ENCODE measurements around the gene CD93. TPM values are rescaled to one million over a fixed set of nuclear protein-coding genes. Genes with fewer than 3 reads are reported as not detected.

The CD93 gene
- total RNA-seq, result 4.3 and 5.0 TPM in 2 replicates

GRCh38 chr20:23086056-23086566 is at the start of gene CD93:
Gene CD93 (minus strand): TSS chr20:23086324. CDS start chr20:23086192, 132 bp downstream.
- intact Hi-C loops (cut with micrococcal nuclease), result no loop called here

DNA sequence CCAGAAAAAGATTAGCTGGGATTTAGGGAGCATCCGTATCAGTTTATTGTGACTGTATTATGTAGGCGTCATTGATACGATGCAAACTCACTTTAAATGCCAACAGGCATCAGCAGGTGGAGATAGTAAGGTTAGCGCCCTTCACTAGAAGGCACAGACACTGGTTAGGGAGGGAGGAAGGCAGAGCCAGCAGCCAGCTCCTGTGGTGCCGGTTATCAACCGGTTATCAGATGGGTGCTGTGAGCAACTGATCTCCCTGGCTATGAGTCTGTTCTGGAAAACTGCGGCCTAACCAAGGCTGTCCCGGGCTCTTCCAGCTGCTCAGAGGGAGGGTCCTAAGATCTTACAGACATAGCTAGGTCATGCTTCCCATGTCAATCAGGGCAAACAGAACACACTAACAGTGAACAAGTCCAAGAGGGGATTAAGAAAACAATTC is 47.5 kb upstream of the CD93 start:
- intact Hi-C loops (cut with micrococcal nuclease), result no loop called here

DNA sequence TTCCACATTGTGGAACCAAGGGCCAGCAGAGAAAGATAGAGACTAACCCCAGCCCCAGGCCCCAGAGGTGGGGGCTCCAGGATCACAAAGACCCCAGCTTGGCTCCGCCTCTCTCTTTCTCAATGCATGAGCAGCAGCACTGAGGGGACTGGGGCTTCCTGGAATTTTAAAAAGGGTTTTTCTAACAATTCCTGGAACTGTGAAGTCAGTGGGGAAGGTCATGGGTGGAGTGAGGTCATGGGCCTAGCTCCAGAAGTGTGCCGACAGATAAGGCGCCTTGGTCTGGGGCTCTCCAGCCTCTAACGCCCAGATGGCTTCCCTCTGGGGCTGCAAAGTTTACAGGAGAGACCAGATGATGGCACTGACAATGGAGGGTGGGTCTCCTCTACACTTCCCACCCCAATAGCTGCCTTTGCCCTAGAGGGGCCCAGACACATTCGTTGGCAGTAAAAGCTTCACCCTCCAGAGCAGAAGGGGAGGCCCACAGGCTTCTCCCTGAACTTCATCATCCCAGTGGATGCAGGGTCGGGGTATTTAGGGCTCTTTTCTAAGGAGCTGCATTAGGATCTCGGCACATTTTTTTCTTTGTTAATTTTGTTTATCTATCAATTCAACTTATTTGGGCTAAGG is 46.9 kb upstream of the CD93 start:
- intact Hi-C loops (cut with micrococcal nuclease), result no loop called here

DNA sequence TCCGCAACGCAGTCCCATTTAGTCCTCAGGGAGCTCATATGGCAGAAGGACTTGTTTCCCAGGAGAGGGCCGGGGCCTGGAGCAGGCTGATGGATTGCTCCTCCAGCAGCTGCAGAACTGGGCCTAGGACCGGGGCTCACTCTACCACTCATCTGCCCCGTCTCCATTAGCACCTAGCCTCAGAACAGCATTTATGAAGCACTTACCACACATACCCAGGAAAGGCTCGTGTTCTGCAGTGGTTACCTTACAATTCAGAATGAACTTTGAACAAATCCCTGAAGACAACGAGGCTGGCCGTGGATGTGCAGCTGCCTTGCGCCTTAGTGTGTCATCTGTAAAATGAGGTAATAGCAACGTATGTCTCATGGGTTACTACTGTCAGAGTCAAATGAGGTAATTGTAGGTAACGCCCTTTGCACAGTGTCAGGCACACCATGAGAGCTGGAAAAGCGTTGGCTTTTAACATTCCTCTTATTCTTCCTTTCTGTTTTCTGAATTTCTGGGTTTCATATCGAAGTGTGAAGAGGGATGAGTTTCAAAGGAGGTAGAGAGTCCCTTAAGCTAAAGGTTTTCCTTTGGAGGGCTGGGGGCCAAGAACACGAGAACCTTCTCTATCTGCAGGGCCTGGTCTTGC is 46.3 kb upstream of the CD93 start:
- intact Hi-C loops (cut with micrococcal nuclease), result no loop called here

DNA sequence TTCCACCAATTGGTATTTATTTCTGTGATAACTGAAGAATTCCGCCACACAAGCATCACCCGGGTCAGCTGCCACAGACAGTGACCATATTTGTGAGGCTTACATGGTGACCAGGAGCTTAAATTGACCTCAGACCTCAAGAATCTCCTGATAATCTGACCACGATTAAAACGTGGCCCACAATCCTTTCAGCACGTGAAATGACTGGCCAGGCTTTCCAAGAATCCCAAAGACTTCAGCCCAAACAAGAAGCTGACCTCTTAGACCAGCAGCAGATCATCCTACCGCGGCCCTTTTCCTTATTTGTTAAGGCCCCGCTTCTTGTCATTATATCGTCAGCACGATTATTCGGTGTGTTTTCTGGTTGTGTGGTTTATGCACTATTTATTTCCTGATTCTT is 45.6 kb upstream of the CD93 start:
- intact Hi-C loops (cut with micrococcal nuclease), result no loop called here

DNA sequence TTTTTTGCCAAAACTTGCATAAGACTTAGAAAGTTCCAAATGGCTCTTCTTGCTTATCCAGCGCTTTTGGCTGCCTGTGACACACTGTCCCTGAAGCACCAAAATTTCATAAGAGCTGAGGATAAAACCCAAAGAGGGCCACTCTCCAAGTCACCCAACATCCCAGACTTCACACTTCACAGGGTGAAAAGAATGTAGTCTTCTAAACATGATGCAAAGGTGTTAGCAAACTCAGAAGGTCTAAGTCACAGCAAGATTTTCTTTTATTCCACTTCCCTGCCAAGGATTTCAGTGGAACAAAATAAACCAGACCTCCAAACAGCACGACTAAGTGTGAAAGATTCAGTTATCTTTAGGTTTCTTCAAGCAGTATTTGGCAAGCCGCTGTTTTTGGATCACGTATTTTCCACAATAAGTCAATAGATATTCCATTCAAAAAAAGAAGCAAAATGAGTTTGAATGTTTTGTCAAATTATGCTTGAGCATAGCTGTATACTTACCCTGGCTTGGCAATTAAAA is 44.6 kb upstream of the CD93 start:
- intact Hi-C loops (cut with micrococcal nuclease), result no loop called here

DNA sequence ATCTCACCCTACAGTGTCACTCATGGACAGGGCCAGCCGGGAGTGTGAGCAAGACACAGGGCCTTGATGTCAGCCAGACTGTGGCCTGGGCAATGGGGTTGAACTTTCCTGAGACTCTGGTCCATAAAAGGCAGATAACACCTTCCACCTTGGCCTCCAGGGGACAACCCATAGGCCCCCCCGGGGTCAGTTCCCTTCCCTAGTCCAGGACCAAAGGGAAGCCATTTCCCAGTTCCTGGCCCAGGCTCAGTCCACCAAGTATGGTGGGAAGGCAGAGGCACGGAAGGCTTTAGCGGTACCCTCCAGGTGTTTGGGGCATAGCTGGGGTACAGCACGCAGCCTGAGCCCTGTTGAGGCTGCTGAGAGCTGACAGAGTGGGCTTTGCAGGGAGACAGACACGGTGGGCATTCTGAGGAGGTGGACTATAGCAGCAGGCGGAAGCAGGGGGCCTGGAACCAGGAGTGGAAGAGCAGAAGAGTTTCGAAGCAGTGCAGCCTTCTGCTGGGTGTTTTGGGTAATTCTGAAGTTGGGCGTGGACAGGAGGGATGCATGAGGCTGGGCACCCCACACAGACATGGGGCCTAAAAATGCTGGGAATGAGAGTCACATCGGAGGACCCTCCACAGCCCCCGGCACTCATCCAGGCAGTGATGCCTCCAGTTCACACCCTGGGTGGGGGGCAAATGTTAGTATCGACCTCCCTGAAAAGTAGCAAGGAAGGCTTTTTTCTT is 43.9 kb upstream of the CD93 start:
- intact Hi-C loops (cut with micrococcal nuclease), result no loop called here

DNA sequence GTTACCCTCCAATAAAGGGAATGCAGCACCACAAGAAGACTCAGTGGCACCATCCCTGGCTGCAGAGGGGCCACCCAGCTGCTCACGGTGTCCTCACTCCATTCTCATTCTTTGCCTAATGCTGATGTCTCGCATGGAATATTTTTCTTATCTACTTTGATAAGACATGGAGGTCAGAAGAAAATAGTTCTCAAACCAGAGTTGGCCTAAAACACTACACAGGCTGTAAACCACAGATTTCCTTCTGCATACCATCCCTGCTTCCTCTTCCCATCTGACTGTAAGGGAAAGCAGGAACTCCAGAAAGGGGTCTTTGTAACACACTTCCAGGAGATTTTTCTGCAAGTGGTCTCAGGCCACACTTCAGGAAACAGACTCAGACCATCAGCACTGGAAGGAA is 43.1 kb upstream of the CD93 start:
- intact Hi-C loops (cut with micrococcal nuclease), result no loop called here

- intact Hi-C loops (cut with micrococcal nuclease), result no loop called here
Observed at GRCh38 chr20:23128461-23129125, 42.5 kb upstream of the CD93 start.

- intact Hi-C loops (cut with micrococcal nuclease), result no loop called here
Observed at GRCh38 chr20:23127506-23128279, 41.6 kb upstream of the CD93 start.

DNA sequence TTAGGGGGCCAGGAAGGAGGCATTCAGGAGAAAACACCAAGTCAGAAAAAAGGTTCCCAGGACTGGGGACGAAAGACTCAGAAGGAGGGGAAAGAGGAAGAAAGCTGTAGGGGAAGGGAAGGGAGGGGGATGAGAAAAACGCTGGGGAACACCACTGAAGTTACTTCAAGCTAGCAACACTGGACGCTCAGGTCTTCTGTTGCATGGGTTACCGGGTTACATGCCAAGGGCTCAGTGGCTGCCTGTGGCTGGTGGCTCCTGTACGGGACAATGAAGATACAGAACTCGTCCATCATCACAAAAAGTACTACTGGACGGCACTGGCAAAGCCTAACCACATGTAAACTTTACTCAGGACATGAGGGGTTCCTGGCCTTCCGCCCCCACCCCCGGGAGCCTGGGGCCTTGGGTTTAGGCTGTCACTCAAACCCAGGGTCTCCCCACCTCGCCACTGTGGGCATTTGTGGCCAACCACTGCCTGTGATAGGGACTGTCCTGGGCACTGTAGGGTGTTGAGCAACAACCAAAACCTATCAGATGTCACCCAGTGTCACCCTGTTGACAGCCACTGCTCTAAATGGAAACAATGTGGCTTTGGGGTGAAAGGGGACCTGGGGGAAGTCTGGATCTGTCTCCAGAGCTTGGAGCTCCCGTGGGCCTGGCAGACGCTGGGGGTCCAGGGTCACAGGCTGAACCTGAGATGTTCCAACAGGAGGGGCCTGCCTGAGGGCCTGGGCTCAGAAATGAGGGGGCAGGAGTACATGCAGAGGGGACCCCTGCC is 40.3 kb upstream of the CD93 start:
- intact Hi-C loops (cut with micrococcal nuclease), result no loop called here

DNA sequence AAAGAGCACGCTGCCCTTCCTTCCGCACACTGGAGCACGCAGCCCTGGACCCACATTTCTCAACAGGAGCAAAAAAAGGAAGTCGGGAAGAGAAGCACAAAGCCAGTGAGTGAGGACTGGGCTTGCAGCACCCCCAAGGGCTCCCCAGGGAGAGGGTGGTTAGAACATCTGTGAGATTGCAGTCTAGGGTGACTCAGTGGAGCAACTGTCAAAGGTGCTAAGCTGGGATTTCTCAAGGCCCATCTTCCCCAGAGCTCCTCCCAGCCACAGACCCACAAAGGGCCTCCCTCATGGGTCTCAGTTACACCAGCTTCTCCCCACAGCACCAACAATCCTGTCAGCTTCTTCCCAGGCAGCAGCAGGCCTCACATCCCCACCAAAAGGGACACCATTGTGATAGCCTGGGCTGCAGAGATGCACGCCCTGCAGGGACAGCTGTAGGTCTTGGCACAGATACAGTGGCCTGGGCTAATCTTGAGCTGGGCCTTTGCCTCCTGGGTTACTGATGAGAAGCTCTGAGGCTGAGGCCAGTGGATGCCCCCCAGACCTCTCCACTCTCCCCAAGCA is 39.6 kb upstream of the CD93 start:
- intact Hi-C loops (cut with micrococcal nuclease), result no loop called here

DNA sequence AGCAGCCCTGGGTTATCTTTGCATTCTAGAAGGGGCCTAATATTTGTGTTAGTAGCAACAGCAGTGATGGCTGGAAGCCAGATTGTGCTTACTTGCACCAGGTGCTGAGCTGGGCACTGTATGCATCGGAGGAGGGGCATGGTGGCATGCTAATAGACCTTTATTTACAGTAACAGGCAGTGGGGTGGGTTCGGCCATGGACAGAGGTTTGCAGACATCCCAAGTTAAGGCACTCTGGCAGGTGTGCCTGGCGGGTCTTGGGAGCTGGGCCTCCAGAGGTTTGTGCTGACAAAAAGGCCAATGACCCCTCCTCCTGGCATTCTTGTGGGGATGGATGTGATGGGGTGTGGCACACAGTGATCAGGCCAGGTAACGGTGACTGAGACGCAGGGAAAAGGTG is 39.0 kb upstream of the CD93 start:
- intact Hi-C loops (cut with micrococcal nuclease), result no loop called here

GRCh38 chr20:23123886-23124285 is 37.8 kb upstream of the CD93 start:
- intact Hi-C loops (cut with micrococcal nuclease), result no loop called here

GRCh38 chr20:23122796-23123655 is 36.9 kb upstream of the CD93 start:
- intact Hi-C loops (cut with micrococcal nuclease), result no loop called here

- intact Hi-C loops (cut with micrococcal nuclease), result no loop called here
Observed at GRCh38 chr20:23122321-23122720, 36.2 kb upstream of the CD93 start.

GRCh38 chr20:23121751-23122320 is 35.7 kb upstream of the CD93 start:
- intact Hi-C loops (cut with micrococcal nuclease), result no loop called here

Data from T-helper 2 cell treated with Interferon-gamma antibody and Interleukin-4, amounts not matched to agents 100 ng/mL and 5 ng/mL, for 36 hours (primary cell).